ENCODE results near the gene TRERF1.

GRCh38 chr6:42203183-42203582 is 248.5 kb downstream of the TRERF1 start:
- TF ChIP-seq CTCF (IDR thresholded peaks at IDR 0.05), result no peak
- TF ChIP-seq POLR2AphosphoS5 (IDR thresholded peaks at IDR 0.05), result no peak
- no peak for TF ChIP-seq POLR2A (IDR thresholded peaks at IDR 0.05)

All from prostate gland (tissue), 2 donors.